Inflammatory macrophage (primary cell): ENCODE data around the gene SRGAP2.
"Not testable (repeated sequence)": the region's sequence is repeated elsewhere in the genome, so short reads cannot be mapped to it uniquely, and the experiment has no call there.

ENCODE experiments used
- DNase-seq, 2 donors: peaks; one replicate each; pipeline ENCODE4 v3.0.0-alpha.2; 2020 to 2022
- total RNA-seq, 18 experiments: gene quantifications; one replicate each; lab custom pipeline; 2026; ENCODE audit warnings: mixed read lengths in 6 of 18, inconsistent platforms in 2 of 18; lab: John Stamatoyannopoulos, UW

Gene SRGAP2
- total RNA-seq, result 29.4 to 135 (median 39.1) reads per million in 18 experiments

GRCh38 chr1:206203364-206204158 lies at the start of gene SRGAP2:
TSS of gene SRGAP2 (plus strand) at chr1:206203541. CDS start at chr1:206205971, 2,430 bp downstream.
- DNase-seq, result peak; percentile 33 to 34

GRCh38 chr1:206167350-206168029 lies 35.9 kb upstream of the SRGAP2 start:
- not testable (repeated sequence) for DNase-seq

- DNase-seq, result peak in 1 of 2 donors; percentile 3
Measured at GRCh38 chr1:206169794-206170193, 33.5 kb upstream of the SRGAP2 start.

GRCh38 chr1:206173110-206173719 lies 30.1 kb upstream of the SRGAP2 start:
- DNase-seq, result not testable (repeated sequence)

GRCh38 chr1:206174182-206174868 lies 29.0 kb upstream of the SRGAP2 start:
- not testable (repeated sequence) for DNase-seq

GRCh38 chr1:206175459-206176113 lies 27.8 kb upstream of the SRGAP2 start:
- DNase-seq, result peak; percentile 38 to 61

GRCh38 chr1:206176114-206176502 lies 27.2 kb upstream of the SRGAP2 start:
- DNase-seq, result not testable (repeated sequence)

- DNase-seq, result peak; percentile 18 to 23
Measured at GRCh38 chr1:206178061-206178989, 25.0 kb upstream of the SRGAP2 start.

- not testable (repeated sequence) for DNase-seq
Measured at GRCh38 chr1:206179666-206180065, 23.7 kb upstream of the SRGAP2 start.

GRCh38 chr1:206182368-206183317 lies 20.7 kb upstream of the SRGAP2 start:
- peak in 1 of 2 donors; percentile 37 for DNase-seq

- DNase-seq, result peak in 1 of 2 donors; percentile 1
Measured at GRCh38 chr1:206183788-206184187, 19.6 kb upstream of the SRGAP2 start.

- not testable (repeated sequence) for DNase-seq
Measured at GRCh38 chr1:206185778-206186177, 17.6 kb upstream of the SRGAP2 start.

- DNase-seq, result not testable (repeated sequence)
Measured at GRCh38 chr1:206186826-206187225, 16.5 kb upstream of the SRGAP2 start.

GRCh38 chr1:206195182-206195581 lies 8.2 kb upstream of the SRGAP2 start:
- not testable (repeated sequence) for DNase-seq

GRCh38 chr1:206196748-206197424 lies 6.5 kb upstream of the SRGAP2 start:
- not testable (repeated sequence) for DNase-seq

- peak; percentile 99 to 100 for DNase-seq
Measured at GRCh38 chr1:206202789-206203363, 465 bp upstream of the SRGAP2 start, which contains the start of gene FAM72A. TSS of gene FAM72A (minus strand) at chr1:206202839. CDS start at chr1:206202025, 814 bp downstream.

GRCh38 chr1:206204159-206204511 lies 794 bp downstream of the SRGAP2 start:
- not testable (repeated sequence) for DNase-seq

- not testable (repeated sequence) for DNase-seq
Measured at GRCh38 chr1:206204871-206205270, 1.5 kb downstream of the SRGAP2 start.
